22Rv1 (cell line): Measurements from ENCODE around the gene FXYD6.

Experiments used
- H3K27ac ChIP-seq: fragments of 450-650 bp; 2 replicates; pipeline ENCODE4 v1.5.1; 2017
- CTCF ChIP-seq: fragments of 450-650 bp; IDR thresholded peaks from 2 replicates; pipeline ENCODE4 v1.5.1; 2017; ENCODE audit warnings: mild to moderate bottlenecking
- ZFX ChIP-seq: fragments of 450-650 bp; IDR thresholded peaks from 2 replicates; pipeline ENCODE4 v1.6.1; 2017; ENCODE audit warnings: antibody characterized with exemption, borderline replicate concordance

The FXYD6 gene

GRCh38 chr11:117883063-117883462, 6.6 kb upstream of the FXYD6 start:
- no peak overlapping the region for H3K27ac ChIP-seq
- TF ChIP-seq CTCF (no peak), ZFX (no peak)

GRCh38 chr11:117882311-117882905, 6.0 kb upstream of the FXYD6 start:
- H3K27ac ChIP-seq: no peak overlapping the region
- TF ChIP-seq ZFX (no peak), CTCF (no peak)

- TF ChIP-seq ZFX: no peak
- TF ChIP-seq CTCF: no peak
- no peak overlapping the region for H3K27ac ChIP-seq
Measured at GRCh38 chr11:117881217-117881616, 4.8 kb upstream of the FXYD6 start.

GRCh38 chr11:117879516-117880480, 3.3 kb upstream of the FXYD6 start:
- TF ChIP-seq ZFX: no peak
- no peak for TF ChIP-seq CTCF
- H3K27ac ChIP-seq: no peak overlapping the region

GRCh38 chr11:117878939-117879475, 2.5 kb upstream of the FXYD6 start:
- H3K27ac ChIP-seq: no peak overlapping the region
- TF ChIP-seq ZFX: no peak
- no peak for TF ChIP-seq CTCF

- H3K27ac ChIP-seq: no peak overlapping the region
- TF ChIP-seq ZFX (no peak), CTCF (no peak)
Measured at GRCh38 chr11:117878314-117878938, 2.0 kb upstream of the FXYD6 start.
